BLaER1 (cell line): ENCODE results near the gene PTGES3.

Experiments used
- H3K27ac ChIP-seq: shearing (Covaris generic); formaldehyde crosslinking; 2 replicates; pipeline ENCODE4 v1.8.1; 2022
- H3K27me3 ChIP-seq: shearing (Covaris generic); formaldehyde crosslinking; 2 replicates; pipeline ENCODE4 v1.8.1; 2022
- H3K36me3 ChIP-seq: shearing (Covaris generic); formaldehyde crosslinking; 2 replicates; pipeline ENCODE4 v1.8.1; 2022
- H3K4me1 ChIP-seq: shearing (Covaris generic); formaldehyde crosslinking; 2 replicates; pipeline ENCODE4 v1.8.1; 2022
- H3K4me2 ChIP-seq: shearing (Covaris generic); formaldehyde crosslinking; 2 replicates; pipeline ENCODE4 v1.8.1; 2022
- H3K4me3 ChIP-seq: shearing (Covaris generic); formaldehyde crosslinking; 2 replicates; pipeline ENCODE4 v1.8.1; 2022
- H3K9ac ChIP-seq: shearing (Covaris generic); formaldehyde crosslinking; 2 replicates; pipeline ENCODE4 v1.8.1; 2022
- H3K9me3 ChIP-seq: shearing (Covaris generic); formaldehyde crosslinking; 2 replicates; pipeline ENCODE4 v1.8.1; 2022
- H4K20me1 ChIP-seq: shearing (Covaris generic); formaldehyde crosslinking; 2 replicates; pipeline ENCODE4 v1.8.1; 2022
- Cebpa-rat ChIP-seq: shearing (Covaris generic); IDR thresholded peaks from 2 replicates; pipeline ENCODE4 v1.8.1; 2022

Gene PTGES3

DNA sequence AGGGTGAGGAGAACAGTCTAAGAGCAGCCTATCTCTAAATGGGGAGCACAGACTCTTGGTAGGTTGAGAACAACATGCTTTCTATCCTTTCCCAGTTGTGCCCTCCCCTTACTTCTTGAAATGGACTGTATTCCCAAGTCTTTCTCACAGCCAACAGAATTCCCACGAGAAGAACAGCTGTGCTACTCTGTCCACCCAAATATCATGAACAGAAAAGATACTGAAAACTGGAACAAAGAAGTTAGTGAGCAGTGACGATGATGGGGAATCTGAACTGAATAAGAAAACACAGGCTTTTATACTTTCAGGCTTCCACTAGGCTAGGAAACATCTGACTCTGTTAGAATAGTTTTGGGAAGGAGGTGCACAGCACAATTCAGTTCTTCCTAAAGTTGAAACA, 33.6 kb upstream of the PTGES3 start:
- Histone ChIP-seq H3K27me3 (no peaks in the 10 kb centered on the region), H3K9me3 (no peaks in the 10 kb centered on the region), H3K4me2 (peak overlapping the region; percentile 95), H3K36me3 (peaks cover 59% of the 10 kb centered on the region), H3K27ac (peak overlapping the region; percentile 58), H4K20me1 (peaks cover 78% of the 10 kb centered on the region), H3K4me1 (peaks cover 74% of the 10 kb centered on the region), H3K4me3 (peak overlapping the region; percentile 92), H3K9ac (peak overlapping the region; percentile 99)
- no peak for TF ChIP-seq Cebpa-rat

DNA sequence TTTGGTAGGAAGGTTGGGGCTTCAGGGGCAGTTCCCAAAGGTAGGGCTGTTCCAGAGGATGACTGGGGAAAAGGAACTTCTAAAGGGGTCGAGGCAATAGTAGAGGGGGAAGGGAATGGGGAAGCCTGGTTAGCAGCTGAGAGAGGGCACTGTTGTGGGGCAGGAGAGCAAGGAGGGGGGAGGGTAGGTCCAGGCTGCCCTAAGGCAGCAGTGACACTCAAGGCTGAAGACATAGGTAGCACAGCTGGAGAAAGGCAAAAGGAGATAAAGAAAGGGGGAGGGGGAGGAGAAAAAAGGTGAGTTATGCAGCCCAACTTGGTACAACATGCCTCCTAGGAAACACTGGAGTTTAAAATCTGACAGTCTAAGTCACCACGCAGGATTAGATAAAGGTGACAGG, 33.1 kb upstream of the PTGES3 start:
- Histone ChIP-seq H4K20me1 (peaks cover 83% of the 10 kb centered on the region), H3K4me2 (peak overlapping the region; percentile 95), H3K27ac (peak overlapping the region; percentile 58), H3K27me3 (no peaks in the 10 kb centered on the region), H3K36me3 (peaks cover 61% of the 10 kb centered on the region), H3K9me3 (no peaks in the 10 kb centered on the region), H3K4me3 (peak overlapping the region; percentile 92), H3K4me1 (peaks cover 74% of the 10 kb centered on the region), H3K9ac (peak overlapping the region; percentile 11; the same call in 1 of the 2 replicates)
- no peak for TF ChIP-seq Cebpa-rat

DNA sequence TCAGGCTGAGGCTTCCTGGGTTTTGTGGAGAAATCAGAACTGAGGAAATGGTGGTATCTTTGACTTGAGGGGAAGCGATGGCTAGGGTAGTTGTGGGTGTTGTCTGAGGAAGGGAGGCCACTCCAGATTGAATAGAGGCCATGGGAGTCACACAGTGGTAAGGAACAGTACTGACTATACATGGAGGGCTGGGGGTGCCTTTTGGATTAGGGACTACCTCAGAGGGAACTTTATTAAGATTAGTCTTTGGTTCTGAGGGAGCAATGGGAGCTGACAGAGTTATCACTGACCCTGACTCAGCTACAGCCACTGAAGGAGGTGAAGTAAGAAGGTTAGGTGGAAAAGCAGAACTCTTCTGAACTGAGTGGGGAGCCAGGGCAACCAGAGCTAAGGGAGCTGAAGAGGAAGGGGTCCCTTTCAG, 32.7 kb upstream of the PTGES3 start:
- H3K27me3 ChIP-seq = no peaks in the 10 kb centered on the region

DNA sequence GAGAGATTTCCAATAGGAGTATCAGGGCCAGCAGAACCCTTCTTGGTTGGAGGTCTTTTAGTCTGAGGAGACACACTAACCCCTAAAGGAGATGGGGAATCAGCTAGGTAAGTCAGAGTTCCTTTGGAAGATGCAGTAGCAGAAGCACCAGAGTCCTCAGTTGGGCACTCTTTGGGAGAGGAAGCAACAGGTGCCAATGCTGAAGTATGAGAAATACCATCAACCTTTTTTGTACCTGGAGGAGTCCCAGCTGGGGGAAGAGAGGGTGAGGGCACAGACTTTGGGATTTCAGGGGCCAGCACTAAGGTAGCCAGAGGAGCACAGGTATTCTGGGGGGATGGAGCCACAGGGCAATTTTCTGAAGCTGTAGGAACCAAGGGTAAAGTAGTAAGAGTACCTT, 31.0 kb upstream of the PTGES3 start:
- no peaks in the 10 kb centered on the region for H3K9me3 ChIP-seq
- H3K4me2 ChIP-seq = peak overlapping the region; percentile 95
- H3K4me3 ChIP-seq = 0 out of 2 replicates have a peak overlapping the region, but pooled peaks have one; percentile 11
- peaks cover 100% of the 10 kb centered on the region for H4K20me1 ChIP-seq
- H3K27me3 ChIP-seq = no peaks in the 10 kb centered on the region
- H3K27ac ChIP-seq = peak overlapping the region; percentile 69
- H3K4me1 ChIP-seq = peaks cover 74% of the 10 kb centered on the region
- no peak for TF ChIP-seq Cebpa-rat
- H3K9ac ChIP-seq = peak overlapping the region; percentile 52
- H3K36me3 ChIP-seq = peaks cover 83% of the 10 kb centered on the region

More for the DNA sequence above, 32.7 kb upstream of the PTGES3 start:
- TF ChIP-seq Cebpa-rat = no peak
- Histone ChIP-seq H3K9ac (peak overlapping the region; percentile 11; the same call in 1 of the 2 replicates), H3K4me3 (peak overlapping the region; percentile 92), H3K4me2 (peak overlapping the region; percentile 95), H3K27ac (peak overlapping the region; percentile 58), H3K36me3 (peaks cover 66% of the 10 kb centered on the region), H3K4me1 (peaks cover 74% of the 10 kb centered on the region), H3K9me3 (no peaks in the 10 kb centered on the region), H4K20me1 (peaks cover 88% of the 10 kb centered on the region)

DNA sequence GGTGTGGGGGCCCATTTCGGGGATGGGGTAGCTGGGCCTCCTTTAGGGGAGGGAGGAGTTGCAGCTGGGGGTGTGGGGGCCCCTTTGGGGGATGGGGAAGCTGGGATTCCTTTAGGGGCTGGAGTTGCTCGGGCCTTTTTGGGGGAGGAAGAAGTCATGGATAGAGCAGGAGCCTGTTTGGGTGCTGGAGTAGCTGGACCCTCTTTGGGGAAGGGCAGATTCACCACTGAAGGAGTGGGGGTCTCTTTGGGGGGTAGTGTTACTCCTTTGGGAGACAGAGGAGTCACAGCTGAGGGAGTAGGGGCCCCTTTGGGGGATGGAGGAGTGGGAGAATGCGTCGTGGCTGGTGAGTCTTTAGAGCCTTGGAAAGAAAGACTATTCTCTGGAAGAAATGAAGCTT, 30.6 kb upstream of the PTGES3 start:
- TF ChIP-seq Cebpa-rat = no peak
- no peaks in the 10 kb centered on the region for H3K27me3 ChIP-seq
- H3K4me2 ChIP-seq = peak overlapping the region; percentile 95
- peak overlapping the region; percentile 69 for H3K27ac ChIP-seq
- peaks cover 74% of the 10 kb centered on the region for H3K4me1 ChIP-seq
- H3K4me3 ChIP-seq = no peak overlapping the region
- H3K36me3 ChIP-seq = peaks cover 84% of the 10 kb centered on the region
- peaks cover 100% of the 10 kb centered on the region for H4K20me1 ChIP-seq
- H3K9ac ChIP-seq = peak overlapping the region; percentile 52; the same call in 1 of the 2 replicates
- no peaks in the 10 kb centered on the region for H3K9me3 ChIP-seq

DNA sequence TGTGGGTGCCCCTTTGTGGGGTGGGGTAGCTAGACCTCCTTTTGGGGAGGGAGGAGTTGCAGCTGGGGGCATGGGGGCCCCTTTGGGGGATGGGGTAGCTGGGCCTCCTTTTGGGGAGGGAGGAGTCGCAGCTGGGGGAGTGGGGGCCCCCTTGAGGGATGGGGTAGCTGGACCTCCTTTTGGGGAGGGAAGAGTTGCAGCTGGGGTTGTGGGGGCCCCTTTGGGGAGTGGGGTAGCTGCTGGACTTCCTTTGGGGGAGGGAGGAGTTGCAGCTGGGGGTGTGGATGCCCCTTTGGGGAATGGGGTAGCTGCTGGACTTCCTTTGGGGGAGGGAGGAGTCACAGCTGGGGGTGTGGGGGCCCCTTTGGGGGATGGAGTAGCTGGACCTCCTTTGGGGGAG, 30.1 kb upstream of the PTGES3 start:
- Histone ChIP-seq H3K9ac (no peak overlapping the region), H3K4me3 (no peak overlapping the region), H3K27me3 (no peaks in the 10 kb centered on the region), H4K20me1 (peaks cover 100% of the 10 kb centered on the region), H3K36me3 (peaks cover 87% of the 10 kb centered on the region), H3K4me1 (peaks cover 69% of the 10 kb centered on the region), H3K4me2 (peak overlapping the region; percentile 95), H3K9me3 (no peaks in the 10 kb centered on the region), H3K27ac (peak overlapping the region; percentile 69)
- TF ChIP-seq Cebpa-rat = no peak

DNA sequence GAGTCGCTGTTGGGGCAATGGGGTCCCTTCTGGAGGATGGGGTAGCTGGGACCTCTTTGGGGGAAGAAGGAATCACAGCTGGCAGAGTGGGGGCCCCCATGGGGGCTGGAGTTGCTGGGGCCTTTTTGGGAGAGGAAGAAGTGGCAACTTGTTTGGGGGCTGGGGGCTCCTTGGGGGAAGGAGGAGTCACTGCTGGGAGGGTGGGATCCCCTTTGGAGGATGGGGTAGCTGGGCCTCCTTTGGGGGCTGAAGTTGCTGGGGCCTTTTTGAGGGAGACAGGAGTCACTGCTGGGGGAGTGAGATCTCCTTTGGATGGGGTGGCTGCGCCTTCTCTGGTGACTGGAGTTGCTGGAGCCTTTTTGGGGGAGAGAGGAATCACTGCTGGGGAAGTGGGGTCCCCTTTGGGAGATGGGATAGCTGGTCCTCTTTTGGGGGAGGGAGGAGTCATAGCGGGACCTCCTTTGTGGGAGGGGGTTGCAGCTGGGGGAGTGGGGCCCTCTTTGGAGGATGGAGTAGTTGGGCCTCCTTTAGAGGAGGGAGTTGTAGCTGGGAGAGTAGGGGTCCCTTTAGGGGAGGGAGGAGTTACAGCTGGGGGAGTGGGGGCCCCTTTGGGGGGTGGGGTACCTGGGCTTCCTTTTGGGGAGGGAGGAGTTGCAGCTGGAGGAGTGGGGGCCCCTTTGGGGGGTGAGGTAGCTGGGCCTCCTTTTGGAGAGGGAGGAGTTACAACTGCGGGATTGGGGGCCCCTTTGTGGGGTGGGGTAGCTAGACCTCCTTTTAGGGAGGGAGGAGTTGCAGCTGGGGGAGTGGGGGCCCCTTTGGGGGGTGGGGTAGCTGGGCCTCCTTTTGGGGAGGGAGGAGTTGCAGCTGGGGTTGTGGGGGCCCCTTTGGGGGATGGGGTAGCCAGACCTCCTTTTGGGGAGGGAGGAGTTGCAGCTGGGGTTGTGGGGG, 29.1 kb upstream of the PTGES3 start:
- H3K4me3 ChIP-seq = no peak overlapping the region

DNA sequence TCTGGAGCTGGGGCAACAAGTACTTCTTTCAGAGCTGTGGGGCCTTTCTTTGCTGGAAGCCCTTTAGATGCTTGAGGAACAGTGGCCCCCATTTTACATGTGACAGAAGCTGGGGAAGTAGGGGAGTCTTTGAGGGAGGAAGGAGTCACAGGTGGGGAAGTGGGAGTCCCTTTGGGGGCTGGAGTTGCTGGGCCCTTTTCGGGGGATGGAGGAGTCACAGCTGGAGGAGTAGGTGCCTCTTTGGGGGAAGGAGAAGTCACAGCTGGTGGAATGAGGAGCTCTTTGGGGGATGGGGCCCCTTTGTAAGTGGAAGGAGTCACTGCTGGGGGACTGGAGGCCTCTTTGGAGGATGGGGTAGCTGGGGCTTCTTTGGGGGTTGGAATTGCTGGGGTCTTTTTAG, 28.4 kb upstream of the PTGES3 start:
- Histone ChIP-seq H4K20me1 (peaks cover 99% of the 10 kb centered on the region), H3K36me3 (peaks cover 89% of the 10 kb centered on the region), H3K9ac (no peak overlapping the region), H3K27ac (peak overlapping the region; percentile 46), H3K4me2 (peak overlapping the region; percentile 37; the same call in 1 of the 2 replicates), H3K27me3 (no peaks in the 10 kb centered on the region), H3K4me1 (peaks cover 52% of the 10 kb centered on the region), H3K9me3 (no peaks in the 10 kb centered on the region), H3K4me3 (no peak overlapping the region)
- TF ChIP-seq Cebpa-rat = no peak

More for the DNA sequence above, 29.1 kb upstream of the PTGES3 start:
- Histone ChIP-seq H3K4me1 (peaks cover 60% of the 10 kb centered on the region), H3K9ac (no peak overlapping the region), H3K27me3 (no peaks in the 10 kb centered on the region), H3K4me2 (peak overlapping the region; percentile 37; the same call in 1 of the 2 replicates), H3K9me3 (no peaks in the 10 kb centered on the region), H3K36me3 (peaks cover 89% of the 10 kb centered on the region), H4K20me1 (peaks cover 99% of the 10 kb centered on the region), H3K27ac (peak overlapping the region; percentile 46; the same call in 1 of the 2 replicates)
- no peak for TF ChIP-seq Cebpa-rat

DNA sequence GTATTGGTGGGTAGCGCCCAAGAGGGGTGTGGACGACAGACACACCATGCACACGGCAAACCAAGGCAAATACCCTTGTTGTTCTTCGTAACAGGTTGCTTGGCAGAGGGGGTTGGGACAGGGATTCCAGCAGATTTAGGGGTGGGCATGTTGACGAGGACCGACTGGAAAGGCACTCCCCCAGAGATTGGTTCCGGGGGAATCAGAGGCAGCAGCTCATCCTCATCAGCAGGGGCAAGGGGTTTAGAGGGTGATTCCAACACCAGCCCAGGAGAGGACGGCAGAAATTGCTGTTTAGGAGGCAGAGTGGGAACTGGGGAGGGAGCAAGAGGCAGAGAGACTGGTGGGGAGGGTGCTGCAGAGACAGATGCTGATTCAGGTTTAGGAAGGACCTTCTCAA, 27.7 kb upstream of the PTGES3 start:
- no peak overlapping the region for H3K4me2 ChIP-seq
- H4K20me1 ChIP-seq = peaks cover 97% of the 10 kb centered on the region
- H3K36me3 ChIP-seq = peaks cover 89% of the 10 kb centered on the region
- H3K27me3 ChIP-seq = no peaks in the 10 kb centered on the region
- H3K9ac ChIP-seq = no peak overlapping the region
- TF ChIP-seq Cebpa-rat = no peak
- peaks cover 46% of the 10 kb centered on the region for H3K4me1 ChIP-seq
- H3K27ac ChIP-seq = peak overlapping the region; percentile 46; the same call in 1 of the 2 replicates
- H3K9me3 ChIP-seq = no peaks in the 10 kb centered on the region
- H3K4me3 ChIP-seq = no peak overlapping the region

DNA sequence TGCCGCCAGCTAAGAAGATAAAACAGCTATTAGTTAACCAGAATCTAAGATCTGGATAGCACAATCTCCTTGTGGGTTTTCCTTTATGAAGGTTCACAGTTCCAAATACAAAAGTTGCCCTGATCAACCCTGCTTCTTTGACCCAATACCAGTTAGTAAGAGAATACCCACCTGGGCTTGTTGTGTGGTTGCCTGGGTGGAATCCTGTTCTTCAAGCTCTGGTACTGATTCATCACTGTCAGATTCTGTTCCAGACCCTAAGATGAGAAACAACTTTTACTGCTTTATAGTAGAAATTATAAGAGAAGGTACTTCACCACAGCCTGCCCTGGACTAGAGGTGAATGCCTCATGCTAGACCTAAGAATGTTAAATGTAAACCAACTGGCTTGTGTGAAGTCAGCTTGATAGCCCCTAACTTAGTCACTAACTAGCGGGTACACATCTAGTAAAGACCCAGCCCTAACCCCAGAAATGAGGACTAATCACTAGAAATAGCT, 26.4 kb upstream of the PTGES3 start:
- Histone ChIP-seq H3K9me3 (no peaks in the 10 kb centered on the region), H3K4me3 (no peak overlapping the region), H4K20me1 (peaks cover 83% of the 10 kb centered on the region), H3K9ac (no peak overlapping the region), H3K27ac (no peak overlapping the region), H3K4me1 (peaks cover 40% of the 10 kb centered on the region), H3K27me3 (no peaks in the 10 kb centered on the region), H3K36me3 (peaks cover 77% of the 10 kb centered on the region), H3K4me2 (no peak overlapping the region)
- no peak for TF ChIP-seq Cebpa-rat
